Measurements from ENCODE around the gene GBGT1. TPM values are rescaled to one million over a fixed set of nuclear protein-coding genes. Genes with fewer than 3 reads are reported as not detected.

Gene GBGT1
- total and polyA plus RNA-seq, 4 donors = 6.1 to 42.9 (median 23.2) TPM

- H3K36me3 ChIP-seq (ENCODE audit: control insufficient read depth in 4 of 4, insufficient read depth in 4 of 4, low read length in 4 of 4) = no peaks in the 10 kb centered on the region
- no peak for TF ChIP-seq CTCF (IDR thresholded peaks at IDR 0.05; ENCODE audit: control extremely low read depth, extremely low read depth)
- H3K27me3 ChIP-seq (ENCODE audit: control insufficient read depth in 3 of 3, insufficient read depth in 3 of 3, low read length in 2 of 3) = no peaks in the 10 kb centered on the region
- no peaks in the 10 kb centered on the region for H3K9me3 ChIP-seq (ENCODE audit: control insufficient read depth in 4 of 4, insufficient read depth in 3 of 4, low read length in 3 of 4)
- peaks cover 2 to 36% (median 14%) of the 10 kb centered on the region in 5 donors for H3K4me1 ChIP-seq (ENCODE audit: control insufficient read depth in 5 of 5, insufficient read depth in 5 of 5, low read length in 5 of 5)
- no peak overlapping the region for H3K4me3 ChIP-seq
- WGBS, 2 donors = 88 to 89% methylated on average over 24 of the region's 24 CpGs
- peak overlapping the region in 1 of 2 donors; percentile 9 for H3K27ac ChIP-seq (ENCODE audit: low read depth in 1 of 2, low read length in 1 of 2)
- no peak overlapping the region for H3K9ac ChIP-seq (ENCODE audit: insufficient read depth in 1 of 2, low read length in 2 of 2)
- ATAC-seq (ENCODE audit: insufficient read depth, low FRiP score) (no peak), DNase-seq (no peak)
Measured at GRCh38 chr9:133139246-133140173, 24.2 kb downstream of the GBGT1 start.

- 69 to 85% methylated on average over 16 of the region's 16 CpGs for WGBS, 2 donors
- H3K9me3 ChIP-seq (ENCODE audit: control insufficient read depth in 4 of 4, insufficient read depth in 3 of 4, low read length in 3 of 4) = no peaks in the 10 kb centered on the region
- no peak overlapping the region for H3K4me3 ChIP-seq
- no peaks in the 10 kb centered on the region for H3K27me3 ChIP-seq (ENCODE audit: control insufficient read depth in 3 of 3, insufficient read depth in 3 of 3, low read length in 2 of 3)
- no peaks in the 10 kb centered on the region for H3K36me3 ChIP-seq (ENCODE audit: control insufficient read depth in 4 of 4, insufficient read depth in 4 of 4, low read length in 4 of 4)
- H3K4me1 ChIP-seq (ENCODE audit: control insufficient read depth in 5 of 5, insufficient read depth in 5 of 5, low read length in 5 of 5) = peaks cover 10 to 46% (median 16%) of the 10 kb centered on the region in 5 donors
- TF ChIP-seq CTCF (IDR thresholded peaks at IDR 0.05; ENCODE audit: control extremely low read depth, extremely low read depth) = no peak
- H3K9ac ChIP-seq (ENCODE audit: insufficient read depth in 1 of 2, low read length in 2 of 2) = no peak overlapping the region
- ATAC-seq (ENCODE audit: insufficient read depth, low FRiP score) (no peak), DNase-seq (no peak)
- H3K27ac ChIP-seq (ENCODE audit: low read depth in 1 of 2, low read length in 1 of 2) = peak overlapping the region; percentile 62 to 87
Measured at GRCh38 chr9:133137451-133138231, 26.1 kb downstream of the GBGT1 start.

GRCh38 chr9:133135146-133135745 is 28.5 kb downstream of the GBGT1 start:
- Histone ChIP-seq H3K4me3 (no peak overlapping the region), H3K4me1 (ENCODE audit: control insufficient read depth in 5 of 5, insufficient read depth in 5 of 5, low read length in 5 of 5) (peaks cover 10 to 35% (median 16%) of the 10 kb centered on the region in 5 donors), H3K9ac (ENCODE audit: insufficient read depth in 1 of 2, low read length in 2 of 2) (no peak overlapping the region), H3K9me3 (ENCODE audit: control insufficient read depth in 4 of 4, insufficient read depth in 3 of 4, low read length in 3 of 4) (no peaks in the 10 kb centered on the region), H3K27ac (ENCODE audit: low read depth in 1 of 2, low read length in 1 of 2) (peak overlapping the region; percentile 89 to 97), H3K27me3 (ENCODE audit: control insufficient read depth in 3 of 3, insufficient read depth in 3 of 3, low read length in 2 of 3) (no peaks in the 10 kb centered on the region), H3K36me3 (ENCODE audit: control insufficient read depth in 4 of 4, insufficient read depth in 4 of 4, low read length in 4 of 4) (no peaks in the 10 kb centered on the region)
- DNase-seq (no peak), ATAC-seq (ENCODE audit: insufficient read depth, low FRiP score) (peak; percentile 7)
- WGBS, 2 donors = 27 to 59% methylated on average over 8 of the region's 8 CpGs
- TF ChIP-seq CTCF (IDR thresholded peaks at IDR 0.05; ENCODE audit: control extremely low read depth, extremely low read depth) = no peak
